Measurements from ENCODE around the gene BBOX1. TPM values are rescaled to one million over a fixed set of nuclear protein-coding genes. Genes with fewer than 3 reads are reported as not detected.
"Not testable (repeated sequence)": the region's sequence is repeated elsewhere in the genome, so short reads cannot be mapped to it uniquely, and the experiment has no call there.

Gene BBOX1
- total RNA-seq, 1 experiment from 2014 or later, result not detected

DNA sequence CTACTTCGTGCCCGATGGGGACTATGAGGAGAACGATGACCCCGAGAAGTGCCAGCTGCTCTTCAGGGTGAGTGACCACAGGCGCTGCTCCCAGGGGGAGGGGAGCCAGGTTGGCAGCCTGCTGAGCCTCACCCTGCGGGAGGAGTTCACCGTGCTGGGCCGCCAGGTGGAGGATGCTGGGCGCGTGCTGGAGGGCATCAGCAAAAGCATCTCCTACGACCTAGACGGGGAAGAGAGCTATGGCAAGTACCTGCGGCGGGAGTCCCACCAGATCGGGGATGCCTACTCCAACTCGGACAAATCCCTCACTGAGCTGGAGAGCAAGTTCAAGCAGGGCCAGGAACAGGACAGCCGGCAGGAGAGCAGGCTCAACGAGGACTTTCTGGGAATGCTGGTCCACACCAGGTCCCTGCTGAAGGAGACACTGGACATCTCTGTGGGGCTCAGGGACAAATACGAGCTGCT is 46.0 kb upstream of the BBOX1 start:
- DNase-seq (ENCODE audit: low spot score), result no peak

DNA sequence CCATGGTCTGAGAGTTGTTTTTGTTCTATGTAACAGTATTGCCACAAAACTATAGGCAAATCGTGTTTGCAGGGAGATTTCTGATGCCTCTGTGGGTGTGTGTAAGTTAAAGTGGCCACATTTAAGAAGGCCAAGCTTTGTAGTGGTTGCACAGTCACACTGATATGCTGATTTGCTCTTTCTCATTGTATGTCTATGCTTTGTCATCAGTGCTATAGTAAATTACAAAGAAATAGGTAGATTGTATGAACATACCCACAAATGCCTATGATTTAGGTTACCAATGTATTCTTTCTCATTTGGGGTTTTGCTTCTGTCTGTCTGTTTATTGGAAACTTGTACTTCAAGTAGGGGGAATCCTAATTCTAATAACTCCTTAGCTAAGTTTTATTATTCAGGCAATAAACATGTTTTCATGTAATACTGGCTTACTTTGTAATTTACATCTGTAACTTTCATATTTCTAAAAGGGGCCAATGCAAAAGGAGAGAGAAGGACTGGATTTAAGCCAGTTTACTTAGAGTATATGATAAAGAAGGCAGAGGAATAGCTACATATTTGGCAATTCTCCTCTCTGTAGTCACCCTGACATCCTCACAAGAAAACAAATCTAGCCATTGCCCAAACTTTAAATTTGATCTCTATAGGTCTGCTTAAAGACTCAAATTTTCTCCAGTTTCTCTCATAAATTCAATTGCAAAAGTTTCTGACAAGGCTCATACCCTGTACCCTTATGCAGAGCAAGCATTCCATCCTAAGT is 44.7 kb upstream of the BBOX1 start:
- Histone ChIP-seq H3K27ac (ENCODE audit: low read depth, low read length, poor library complexity, severe bottlenecking) (no peak overlapping the region), H3K4me3 (ENCODE audit: low read depth, low read length, poor library complexity, severe bottlenecking) (no peak overlapping the region), H3K36me3 (ENCODE audit: insufficient read depth, low read length, poor library complexity, severe bottlenecking) (no peaks in the 10 kb centered on the region), H3K27me3 (replicated peaks; ENCODE audit: insufficient read depth, low read depth, low read length, poor library complexity) (peaks cover 87% of the 10 kb centered on the region), H3K4me1 (ENCODE audit: insufficient read depth, low read length, poor library complexity, severe bottlenecking) (no peaks in the 10 kb centered on the region), H3K9me3 (ENCODE audit: low read depth, low read length, poor library complexity, severe bottlenecking) (no peaks in the 10 kb centered on the region)
- BruUV-seq (replicated peaks), result no TSS peak
- ChIA-PET CTCF (no interaction called here), POLR2A (ENCODE audit: low non-redundant PET) (no interaction called here)
- intact Hi-C loops (cut with micrococcal nuclease; ENCODE audit: unreplicated experiment), result no loop called here
- no peak for TF ChIP-seq EZH2 (IDR thresholded peaks at IDR 0.05; ENCODE audit: borderline replicate concordance, low read depth, low read length, poor library complexity, severe bottlenecking)
- TF ChIP-seq, protein P1, sequence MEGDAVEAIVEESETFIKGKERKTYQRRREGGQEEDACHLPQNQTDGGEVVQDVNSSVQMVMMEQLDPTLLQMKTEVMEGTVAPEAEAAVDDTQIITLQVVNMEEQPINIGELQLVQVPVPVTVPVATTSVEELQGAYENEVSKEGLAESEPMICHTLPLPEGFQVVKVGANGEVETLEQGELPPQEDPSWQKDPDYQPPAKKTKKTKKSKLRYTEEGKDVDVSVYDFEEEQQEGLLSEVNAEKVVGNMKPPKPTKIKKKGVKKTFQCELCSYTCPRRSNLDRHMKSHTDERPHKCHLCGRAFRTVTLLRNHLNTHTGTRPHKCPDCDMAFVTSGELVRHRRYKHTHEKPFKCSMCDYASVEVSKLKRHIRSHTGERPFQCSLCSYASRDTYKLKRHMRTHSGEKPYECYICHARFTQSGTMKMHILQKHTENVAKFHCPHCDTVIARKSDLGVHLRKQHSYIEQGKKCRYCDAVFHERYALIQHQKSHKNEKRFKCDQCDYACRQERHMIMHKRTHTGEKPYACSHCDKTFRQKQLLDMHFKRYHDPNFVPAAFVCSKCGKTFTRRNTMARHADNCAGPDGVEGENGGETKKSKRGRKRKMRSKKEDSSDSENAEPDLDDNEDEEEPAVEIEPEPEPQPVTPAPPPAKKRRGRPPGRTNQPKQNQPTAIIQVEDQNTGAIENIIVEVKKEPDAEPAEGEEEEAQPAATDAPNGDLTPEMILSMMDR (conservative IDR thresholded peaks at IDR 0.05; ENCODE audit: low read depth, low read length), result no peak
- DNase-seq (ENCODE audit: low spot score), result no peak

More for the DNA sequence above, 46.0 kb upstream of the BBOX1 start:
- Histone ChIP-seq H3K36me3 (ENCODE audit: insufficient read depth, low read length, poor library complexity, severe bottlenecking) (no peaks in the 10 kb centered on the region), H3K4me3 (ENCODE audit: low read depth, low read length, poor library complexity, severe bottlenecking) (no peak overlapping the region), H3K9me3 (ENCODE audit: low read depth, low read length, poor library complexity, severe bottlenecking) (no peaks in the 10 kb centered on the region), H3K27ac (ENCODE audit: low read depth, low read length, poor library complexity, severe bottlenecking) (no peak overlapping the region), H3K4me1 (ENCODE audit: insufficient read depth, low read length, poor library complexity, severe bottlenecking) (no peaks in the 10 kb centered on the region), H3K27me3 (replicated peaks; ENCODE audit: insufficient read depth, low read depth, low read length, poor library complexity) (peaks cover 88% of the 10 kb centered on the region)
- POLR2A ChIA-PET (ENCODE audit: low non-redundant PET), result interaction anchor here (0.6 kb wide), 1 partner anchor 16 kb away, joined by 3 read pairs; no protein-coding TSS in a partner anchor
- no TSS peak for BruUV-seq (replicated peaks)
- TF ChIP-seq, protein P1 (conservative IDR thresholded peaks at IDR 0.05; ENCODE audit: low read depth, low read length), result no peak
- TF ChIP-seq EZH2 (IDR thresholded peaks at IDR 0.05; ENCODE audit: borderline replicate concordance, low read depth, low read length, poor library complexity, severe bottlenecking), result no peak
- intact Hi-C loops (cut with micrococcal nuclease; ENCODE audit: unreplicated experiment), result no loop called here
- CTCF ChIA-PET, result no interaction called here

DNA sequence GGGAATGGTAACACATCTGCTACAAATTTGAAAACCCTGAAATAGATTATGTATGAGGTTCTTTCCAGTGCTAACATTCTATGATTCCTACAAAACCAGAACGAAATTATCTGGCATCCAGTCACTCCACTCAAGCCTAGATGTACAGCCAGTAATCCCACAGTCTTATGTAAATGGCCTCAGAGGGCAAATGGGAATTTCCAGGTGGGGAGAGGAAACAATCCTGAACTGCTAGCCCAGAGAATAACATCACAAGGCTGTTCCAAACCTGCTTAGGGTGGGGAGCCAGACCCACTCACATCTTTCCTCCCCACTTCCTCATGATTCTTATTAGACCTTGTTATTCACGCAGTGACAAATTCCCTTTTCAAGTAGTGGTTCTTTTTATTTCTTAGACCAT is 43.2 kb upstream of the BBOX1 start:
- Histone ChIP-seq H3K27me3 (replicated peaks; ENCODE audit: insufficient read depth, low read depth, low read length, poor library complexity) (peaks cover 92% of the 10 kb centered on the region), H3K27ac (ENCODE audit: low read depth, low read length, poor library complexity, severe bottlenecking) (no peak overlapping the region), H3K4me3 (ENCODE audit: low read depth, low read length, poor library complexity, severe bottlenecking) (no peak overlapping the region), H3K36me3 (ENCODE audit: insufficient read depth, low read length, poor library complexity, severe bottlenecking) (no peaks in the 10 kb centered on the region), H3K4me1 (ENCODE audit: insufficient read depth, low read length, poor library complexity, severe bottlenecking) (no peaks in the 10 kb centered on the region), H3K9me3 (ENCODE audit: low read depth, low read length, poor library complexity, severe bottlenecking) (no peaks in the 10 kb centered on the region)
- CTCF ChIA-PET, result no interaction called here
- BruUV-seq (replicated peaks), result no TSS peak
- no peak for DNase-seq (ENCODE audit: low spot score)
- intact Hi-C loops (cut with micrococcal nuclease; ENCODE audit: unreplicated experiment), result no loop called here
- TF ChIP-seq EZH2 (IDR thresholded peaks at IDR 0.05; ENCODE audit: borderline replicate concordance, low read depth, low read length, poor library complexity, severe bottlenecking), result no peak
- TF ChIP-seq, protein P1 (conservative IDR thresholded peaks at IDR 0.05; ENCODE audit: low read depth, low read length), result no peak
- POLR2A ChIA-PET (ENCODE audit: low non-redundant PET), result no interaction called here

DNA sequence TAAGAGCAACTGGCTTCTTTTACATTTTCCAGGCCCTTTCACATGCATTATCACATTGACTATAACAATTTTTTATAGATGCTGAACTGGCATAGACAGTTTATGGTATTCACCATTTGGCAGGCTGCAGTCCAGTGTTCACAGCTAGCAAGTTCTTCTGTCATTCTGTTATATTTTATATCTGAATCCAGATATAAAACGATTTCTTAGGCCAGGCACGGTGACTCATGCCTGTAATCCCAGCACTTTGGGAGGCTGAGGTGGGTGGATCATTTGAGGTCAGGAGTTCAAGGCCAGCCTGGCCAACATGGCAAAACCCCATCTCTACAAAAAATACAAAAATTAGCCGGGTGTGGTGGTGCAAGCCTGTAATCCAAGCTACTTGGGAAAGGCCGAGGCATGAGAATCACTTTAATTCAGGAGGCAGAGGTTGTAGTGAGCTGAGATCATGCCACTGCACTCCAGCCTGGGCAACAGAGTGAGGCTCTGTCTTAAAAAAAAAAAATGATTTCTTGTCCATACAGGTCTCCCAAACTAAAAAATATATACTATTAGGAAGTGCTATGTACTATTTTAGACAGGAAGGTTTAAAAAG is 39.4 kb upstream of the BBOX1 start:
- intact Hi-C loops (cut with micrococcal nuclease; ENCODE audit: unreplicated experiment); CTCF ChIA-PET; H3K4me3 ChIP-seq (ENCODE audit: low read depth, low read length, poor library complexity, severe bottlenecking); H3K9me3 ChIP-seq (ENCODE audit: low read depth, low read length, poor library complexity, severe bottlenecking); H3K27ac ChIP-seq (ENCODE audit: low read depth, low read length, poor library complexity, severe bottlenecking); H3K4me1 ChIP-seq (ENCODE audit: insufficient read depth, low read length, poor library complexity, severe bottlenecking); BruUV-seq (replicated peaks); DNase-seq (ENCODE audit: low spot score); H3K36me3 ChIP-seq (ENCODE audit: insufficient read depth, low read length, poor library complexity, severe bottlenecking): not testable (repeated sequence)
- H3K27me3 ChIP-seq (replicated peaks; ENCODE audit: insufficient read depth, low read depth, low read length, poor library complexity), result peaks cover 77% of the 10 kb centered on the region
- POLR2A ChIA-PET (ENCODE audit: low non-redundant PET), result interaction anchor here (0.5 kb wide), 1 partner anchor 25 kb away, joined by 8 read pairs; no protein-coding TSS in a partner anchor

Measured in A673 (cell line).